ENCODE data around the gene CLCN3.

DNA sequence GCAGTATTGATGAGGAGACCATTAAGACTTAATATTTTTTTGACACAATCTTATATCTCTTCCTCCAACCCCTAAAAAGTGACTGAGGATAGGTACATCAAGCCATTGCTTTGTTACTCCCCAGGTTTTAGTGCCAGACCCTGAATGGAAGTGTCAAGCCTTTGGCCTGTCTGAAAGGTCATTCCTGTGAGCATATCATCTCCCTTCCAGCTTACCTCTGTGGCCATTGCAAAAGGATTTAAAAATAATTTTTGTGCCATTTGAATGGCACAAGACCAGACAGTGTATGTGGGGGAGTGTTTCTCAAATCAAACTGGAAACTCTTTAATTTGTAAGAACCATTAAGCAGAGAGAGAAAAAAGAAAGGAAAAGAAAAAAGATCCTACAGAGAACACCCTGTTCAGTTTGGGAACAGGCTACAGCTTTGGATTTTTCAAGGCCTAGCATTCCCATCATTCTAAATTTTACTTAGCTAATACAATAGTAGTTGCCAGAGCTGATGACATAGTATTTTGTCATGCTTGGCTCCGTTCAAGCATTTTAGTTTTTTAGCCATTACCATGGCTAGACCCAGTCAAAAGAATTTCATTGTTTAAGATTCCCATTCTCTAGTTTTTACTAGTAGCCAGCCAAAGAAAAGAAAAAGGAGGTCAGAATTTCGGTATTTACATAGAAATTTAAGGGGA, 87.7 kb downstream of the CLCN3 start:
- TF ChIP-seq, protein P1, sequence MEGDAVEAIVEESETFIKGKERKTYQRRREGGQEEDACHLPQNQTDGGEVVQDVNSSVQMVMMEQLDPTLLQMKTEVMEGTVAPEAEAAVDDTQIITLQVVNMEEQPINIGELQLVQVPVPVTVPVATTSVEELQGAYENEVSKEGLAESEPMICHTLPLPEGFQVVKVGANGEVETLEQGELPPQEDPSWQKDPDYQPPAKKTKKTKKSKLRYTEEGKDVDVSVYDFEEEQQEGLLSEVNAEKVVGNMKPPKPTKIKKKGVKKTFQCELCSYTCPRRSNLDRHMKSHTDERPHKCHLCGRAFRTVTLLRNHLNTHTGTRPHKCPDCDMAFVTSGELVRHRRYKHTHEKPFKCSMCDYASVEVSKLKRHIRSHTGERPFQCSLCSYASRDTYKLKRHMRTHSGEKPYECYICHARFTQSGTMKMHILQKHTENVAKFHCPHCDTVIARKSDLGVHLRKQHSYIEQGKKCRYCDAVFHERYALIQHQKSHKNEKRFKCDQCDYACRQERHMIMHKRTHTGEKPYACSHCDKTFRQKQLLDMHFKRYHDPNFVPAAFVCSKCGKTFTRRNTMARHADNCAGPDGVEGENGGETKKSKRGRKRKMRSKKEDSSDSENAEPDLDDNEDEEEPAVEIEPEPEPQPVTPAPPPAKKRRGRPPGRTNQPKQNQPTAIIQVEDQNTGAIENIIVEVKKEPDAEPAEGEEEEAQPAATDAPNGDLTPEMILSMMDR (IDR thresholded peaks at IDR 0.05) = no peak
- TF ChIP-seq EP300 (IDR thresholded peaks at IDR 0.05) = no peak
